Stimulated activated CD4-positive, alpha-beta T cell treated with anti-CD3 and anti-CD28 coated beads, Interleukin-15, amount 100 ng/mL, for 24 hours (primary cell): ENCODE results near the gene MKNK1.

Source experiments
- DNase-seq: peaks from one replicate; pipeline ENCODE4 v3.0.0-alpha.2; 2020

MKNK1 gene

DNA sequence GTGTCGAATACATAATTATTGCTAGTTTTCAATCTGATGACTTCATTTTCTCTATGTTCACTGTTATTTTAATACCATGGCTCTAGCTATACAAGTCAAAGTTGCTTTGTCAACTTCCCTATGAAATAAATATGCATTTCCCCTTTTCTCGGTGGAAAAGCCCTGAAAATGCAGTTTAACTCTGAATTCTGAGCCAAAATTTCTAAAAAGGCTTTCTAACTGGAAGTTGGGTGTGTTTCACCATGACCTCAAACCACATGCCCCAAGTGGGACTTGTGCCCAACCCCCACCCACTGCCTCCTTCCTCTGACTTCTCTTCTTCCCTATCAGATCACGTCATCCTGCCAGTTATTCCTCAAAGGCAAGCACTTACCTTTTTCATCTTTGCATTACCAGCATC is 8.9 kb downstream of the MKNK1 start:
- peak; percentile 27 for DNase-seq

DNA sequence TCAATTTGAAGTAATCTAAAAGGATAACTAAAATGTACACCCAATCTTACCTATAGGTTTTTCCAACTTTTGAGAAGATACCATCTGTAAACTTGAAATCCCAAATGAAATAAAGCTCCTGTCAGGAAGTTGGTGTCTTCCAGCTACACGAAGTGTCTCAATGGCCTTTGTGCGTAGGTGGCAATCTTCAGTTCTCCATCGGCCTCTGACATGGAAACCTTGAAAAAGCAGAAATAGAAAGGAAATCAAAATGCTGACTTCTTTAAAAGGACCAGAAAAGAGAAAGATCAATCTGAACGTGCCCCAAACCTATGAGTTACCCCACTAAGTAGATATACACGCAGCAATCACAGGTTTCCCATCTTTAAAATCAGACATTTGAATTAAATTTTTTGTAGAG is 10.0 kb downstream of the MKNK1 start:
- no peak for DNase-seq

DNA sequence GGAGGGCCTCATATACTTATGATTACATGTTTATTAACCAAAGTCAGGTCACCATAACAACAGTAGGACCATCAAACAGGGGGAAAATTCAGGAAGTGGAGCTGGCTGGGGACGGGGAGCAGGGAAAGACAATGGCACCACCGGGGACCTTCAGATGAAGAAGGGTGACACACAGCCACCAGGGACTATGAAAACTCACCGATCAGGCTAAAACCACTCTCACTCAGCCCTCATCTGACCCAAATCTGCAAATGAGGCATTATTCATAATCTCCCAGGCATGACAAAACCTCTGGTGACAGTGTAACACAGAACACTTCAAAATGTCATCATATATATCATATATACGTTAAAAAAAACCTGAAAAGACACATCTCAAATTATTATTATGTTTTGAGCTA is 11.2 kb downstream of the MKNK1 start:
- no peak for DNase-seq

DNA sequence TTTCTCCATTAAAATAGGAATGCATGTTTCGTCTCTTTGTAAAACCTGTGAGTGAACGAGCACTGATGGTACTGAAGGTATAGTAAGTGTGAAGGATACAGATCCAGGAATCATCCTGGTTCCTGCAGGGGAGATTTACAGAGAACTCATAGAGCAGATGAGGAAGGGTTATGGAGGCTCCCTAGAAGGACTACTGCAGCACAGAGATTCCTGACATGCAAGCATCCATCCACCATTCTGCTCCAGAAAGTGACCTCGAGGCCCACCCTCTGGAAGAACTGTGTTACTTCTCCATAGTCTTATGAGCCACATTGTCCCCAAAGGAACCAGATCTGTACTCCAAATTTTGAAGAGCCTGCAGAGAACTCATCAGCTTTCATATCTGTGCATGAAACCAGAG is 14.5 kb downstream of the MKNK1 start:
- no peak for DNase-seq

DNA sequence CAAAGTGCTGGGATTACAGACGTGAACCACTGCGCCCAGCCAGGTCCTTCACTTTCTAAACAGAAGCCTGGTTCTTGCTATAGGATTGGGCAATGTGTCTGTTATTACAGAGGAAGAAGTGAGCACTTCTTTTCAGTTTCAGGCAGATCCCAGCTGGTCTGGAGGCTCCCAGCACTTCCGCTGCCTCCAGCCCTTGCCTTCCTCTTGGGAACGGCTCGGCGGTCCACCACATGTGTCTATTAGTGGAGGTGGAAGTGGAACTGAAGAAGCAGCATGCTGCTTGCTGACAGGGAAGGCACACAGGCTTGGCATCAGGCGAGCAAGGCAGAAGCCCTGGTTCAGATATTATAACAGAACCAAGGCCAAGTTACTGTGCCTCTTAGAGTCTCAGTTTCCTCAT is 17.0 kb downstream of the MKNK1 start:
- no peak for DNase-seq

DNA sequence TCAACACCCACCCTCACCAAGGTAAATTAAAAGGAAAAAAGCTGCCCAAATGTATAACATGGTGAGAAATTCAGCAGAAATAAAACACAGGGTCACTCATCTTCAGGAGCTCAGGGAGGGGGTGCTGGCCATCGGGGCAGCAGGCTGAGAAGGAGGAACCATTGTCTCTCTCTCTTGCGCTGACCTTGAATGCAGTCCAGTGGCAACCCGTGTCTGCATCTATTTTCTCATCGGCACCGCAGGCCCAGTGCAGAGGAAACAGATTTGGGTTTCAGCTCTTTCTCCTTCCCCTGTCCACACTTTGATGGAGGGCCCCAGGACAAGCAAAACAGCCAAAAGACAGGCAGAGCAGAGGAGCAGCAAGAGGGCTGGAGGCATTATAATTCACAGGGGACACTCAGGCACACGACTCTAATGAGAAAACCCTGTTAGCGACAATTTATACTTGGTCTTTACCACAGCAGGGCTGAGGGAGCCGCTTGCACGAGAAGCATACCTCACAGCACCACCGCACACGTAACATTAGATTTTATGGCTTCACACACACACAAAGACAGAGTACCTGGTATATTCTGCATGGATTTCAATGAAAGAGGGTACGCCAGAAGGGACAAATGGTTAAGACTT is 18.6 kb downstream of the MKNK1 start:
- DNase-seq, result no peak

DNA sequence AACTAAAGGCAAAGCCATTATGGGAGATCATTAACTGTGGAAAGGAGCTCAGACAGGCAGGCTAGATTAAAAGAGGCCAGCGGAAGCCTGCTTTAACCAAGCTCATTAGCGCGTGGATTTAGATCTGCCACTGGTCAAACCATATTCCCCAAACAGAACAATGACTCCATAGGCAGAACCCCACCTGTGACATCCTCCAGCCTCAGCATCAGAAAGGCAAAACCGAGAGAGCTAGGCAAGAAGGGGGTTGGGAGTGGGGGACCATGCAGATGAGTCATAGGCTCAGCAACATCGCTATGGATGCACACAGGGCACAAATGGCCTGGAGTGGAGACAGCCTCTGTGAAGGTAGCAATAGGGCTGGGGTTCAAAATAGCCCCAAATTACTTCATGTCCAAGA is 20.6 kb downstream of the MKNK1 start:
- no peak for DNase-seq

DNA sequence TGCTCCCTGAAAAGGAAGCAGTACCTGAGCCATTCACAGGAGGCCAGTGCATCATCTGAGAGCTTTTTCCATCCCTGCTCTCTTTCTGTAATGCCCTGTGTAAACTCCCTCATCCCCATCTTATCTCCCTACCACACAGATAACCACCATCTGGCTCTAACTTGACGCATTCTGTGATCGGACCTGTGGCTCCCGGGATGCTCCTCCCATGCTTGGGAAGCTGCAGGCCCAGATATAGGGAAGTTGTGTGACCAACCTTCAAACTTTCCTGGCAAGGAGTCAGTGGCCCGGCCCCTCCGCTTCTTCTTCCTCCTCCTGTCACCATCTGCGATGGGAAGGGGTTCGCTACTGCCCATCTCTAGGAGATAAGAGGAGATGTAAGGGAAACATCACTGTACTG is 21.1 kb downstream of the MKNK1 start:
- no peak for DNase-seq

DNA sequence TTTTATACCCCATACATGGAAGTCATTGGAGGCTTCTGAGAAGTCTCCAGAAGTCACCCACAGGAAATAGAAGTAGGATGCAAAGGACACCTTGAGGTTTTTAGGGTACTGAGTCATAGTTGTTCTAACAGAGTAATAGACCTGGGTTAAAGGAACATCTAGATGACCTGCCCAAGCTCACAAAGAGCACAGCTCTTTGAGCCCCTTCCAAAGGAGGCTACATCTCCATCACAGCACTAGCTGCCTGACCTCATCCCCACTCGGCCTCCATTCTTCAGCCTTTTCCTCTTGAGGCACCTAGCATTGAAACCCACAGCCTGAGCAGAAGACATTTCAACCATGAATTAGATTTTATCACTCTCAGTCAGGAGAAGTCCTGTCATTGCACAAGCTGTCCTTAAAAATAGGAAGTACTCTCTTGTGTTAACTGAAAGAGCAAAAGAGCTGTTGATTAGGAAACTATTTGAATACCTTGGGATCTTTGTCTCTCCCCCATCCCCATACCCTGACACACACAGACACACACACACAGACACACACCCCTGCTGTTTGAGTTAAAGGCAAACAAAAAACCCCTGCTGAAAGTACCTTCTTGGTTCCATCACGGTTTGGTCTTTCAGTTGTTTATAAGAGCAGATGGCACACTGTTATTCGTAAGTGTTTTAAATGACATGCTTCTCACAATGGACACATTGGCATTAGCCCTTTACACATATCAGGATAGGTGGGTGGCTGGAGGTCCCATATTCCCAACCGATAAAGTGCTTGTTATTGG is 22.2 kb downstream of the MKNK1 start:
- no peak for DNase-seq

DNA sequence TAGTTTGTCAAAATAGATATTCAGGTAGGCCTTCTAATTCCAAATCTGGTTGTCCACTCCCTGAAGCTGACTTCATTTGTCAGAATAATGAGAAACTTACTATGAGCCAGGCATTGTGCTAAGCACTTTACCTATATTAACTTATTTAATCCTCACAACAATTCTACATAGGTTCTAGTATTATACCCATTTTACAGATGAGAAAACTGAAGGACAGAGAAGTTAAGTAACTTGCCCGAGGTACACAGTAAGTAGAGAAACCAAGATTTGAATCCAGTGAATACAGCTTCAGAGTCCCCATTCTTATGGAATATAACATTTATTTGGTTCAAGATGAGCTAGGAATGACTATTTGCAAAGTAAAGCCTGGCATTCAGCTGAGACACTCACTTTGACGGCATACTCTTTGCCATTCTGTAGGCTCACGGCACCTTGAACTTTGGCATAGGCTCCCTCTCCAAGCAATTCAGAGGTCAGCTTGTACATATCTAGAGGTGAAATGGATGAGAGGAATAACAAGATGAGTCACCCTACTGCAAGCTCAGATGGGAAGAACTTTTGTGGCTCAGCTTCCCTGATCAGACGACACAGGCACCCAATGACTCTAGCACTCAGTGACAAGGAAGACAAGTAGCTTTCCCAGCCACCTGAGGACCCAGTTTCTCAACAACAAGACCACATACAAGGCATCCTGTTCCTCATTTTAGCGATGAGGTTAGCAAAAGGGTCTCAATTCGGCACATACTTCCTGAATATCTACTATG is 23.7 kb downstream of the MKNK1 start:
- DNase-seq, result no peak

DNA sequence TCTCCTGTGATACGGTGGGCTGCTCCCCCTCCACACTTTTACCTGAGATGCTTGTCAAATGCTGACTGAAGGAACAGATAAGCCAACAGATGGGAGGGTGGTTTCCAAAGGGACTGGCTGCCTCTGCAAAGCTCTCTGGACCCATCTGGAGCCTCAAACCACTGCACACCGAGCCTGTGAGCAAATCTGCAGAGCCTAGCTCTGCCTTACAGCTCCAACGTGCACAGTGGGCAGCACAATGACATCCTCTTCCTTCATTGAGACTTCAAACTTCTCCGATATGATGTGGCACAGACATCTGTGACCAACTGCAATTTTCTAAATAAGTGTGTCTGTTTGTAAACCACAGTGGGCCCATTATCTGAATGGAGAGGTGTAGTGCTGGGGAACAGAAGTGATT is 26.4 kb downstream of the MKNK1 start:
- DNase-seq, result no peak

DNA sequence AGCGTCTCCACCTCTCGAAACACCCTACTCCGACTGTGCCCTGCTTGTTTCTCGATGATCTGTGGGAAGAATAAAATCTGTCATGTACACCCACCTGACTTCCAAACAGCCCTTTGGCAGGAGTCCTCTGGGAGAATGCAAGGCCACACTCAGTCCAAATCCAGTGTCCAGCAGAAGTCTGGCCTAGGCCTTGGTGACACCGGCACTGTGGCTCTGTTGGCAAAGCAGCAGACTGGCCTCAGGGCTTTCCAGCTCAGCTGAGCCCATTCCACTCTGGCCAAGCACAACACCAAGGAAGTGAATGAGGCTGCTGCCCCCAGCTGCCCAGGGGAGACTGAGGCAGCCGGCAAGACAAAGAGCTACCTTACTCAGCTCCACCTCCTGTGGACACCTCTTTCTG is 27.5 kb downstream of the MKNK1 start:
- DNase-seq, result no peak

DNA sequence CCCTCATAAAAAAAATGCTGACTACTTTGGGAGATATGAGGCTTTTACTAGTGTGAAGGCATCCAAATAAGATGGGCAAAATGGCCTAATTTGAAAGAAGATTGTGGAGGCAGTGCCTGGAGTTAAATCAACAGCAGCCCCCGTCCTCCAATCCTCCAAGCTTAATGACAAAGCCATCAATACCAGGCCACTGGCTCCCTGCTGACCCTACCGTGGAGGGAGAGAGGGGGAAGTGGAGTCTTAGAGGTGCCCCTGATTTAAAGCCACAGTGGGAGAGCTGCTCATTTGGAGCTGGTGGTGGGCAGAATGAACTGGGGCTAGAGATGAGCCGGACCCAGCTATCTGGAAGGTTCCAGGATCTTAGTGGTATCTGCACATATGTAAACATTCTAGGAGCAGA is 28.3 kb downstream of the MKNK1 start:
- DNase-seq, result no peak

DNA sequence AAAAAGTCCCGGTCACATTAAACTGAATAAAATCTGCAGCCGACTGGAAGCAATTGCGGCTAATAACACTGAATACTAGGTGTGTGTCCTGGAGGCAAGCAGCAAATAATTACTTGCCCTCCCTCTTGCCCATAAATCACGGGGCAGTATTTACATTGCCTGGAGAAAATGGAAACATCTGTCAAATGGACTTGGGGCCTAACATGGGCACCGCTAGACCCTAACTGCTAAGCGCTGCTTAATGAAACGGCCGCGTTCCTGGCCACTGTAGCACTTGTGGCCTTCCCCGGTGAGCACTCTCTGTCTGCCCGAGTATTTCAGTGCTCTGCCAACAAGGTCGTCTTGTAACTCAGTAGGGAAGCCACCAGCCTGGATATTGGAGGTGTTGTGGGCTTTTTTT is 28.8 kb downstream of the MKNK1 start:
- no peak for DNase-seq

DNA sequence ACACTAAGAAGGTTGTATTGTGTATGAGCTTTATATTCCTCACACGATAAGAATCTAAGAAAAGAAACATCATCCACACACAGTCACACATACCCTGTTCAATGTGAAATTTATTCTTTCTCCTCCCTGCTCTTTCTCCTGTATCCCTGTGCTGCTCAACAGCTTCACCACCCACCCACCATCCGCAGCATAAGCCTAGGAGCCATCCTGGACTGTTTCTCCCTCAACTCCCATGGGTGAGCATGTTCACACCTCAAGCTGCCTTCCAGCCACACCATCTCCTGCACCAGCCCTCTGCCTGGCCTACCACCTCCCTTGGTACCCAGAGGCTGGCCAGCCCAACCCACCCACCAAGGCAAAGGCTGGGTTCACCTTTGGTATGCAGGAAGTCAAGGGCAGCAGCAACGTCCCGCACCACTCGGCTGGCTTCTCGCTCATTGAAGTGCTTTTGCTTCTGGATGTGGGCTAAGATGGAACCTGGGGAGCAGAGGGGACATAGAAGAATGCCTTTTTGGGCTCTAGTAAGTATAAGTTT is 32.3 kb downstream of the MKNK1 start:
- DNase-seq, result no peak

DNA sequence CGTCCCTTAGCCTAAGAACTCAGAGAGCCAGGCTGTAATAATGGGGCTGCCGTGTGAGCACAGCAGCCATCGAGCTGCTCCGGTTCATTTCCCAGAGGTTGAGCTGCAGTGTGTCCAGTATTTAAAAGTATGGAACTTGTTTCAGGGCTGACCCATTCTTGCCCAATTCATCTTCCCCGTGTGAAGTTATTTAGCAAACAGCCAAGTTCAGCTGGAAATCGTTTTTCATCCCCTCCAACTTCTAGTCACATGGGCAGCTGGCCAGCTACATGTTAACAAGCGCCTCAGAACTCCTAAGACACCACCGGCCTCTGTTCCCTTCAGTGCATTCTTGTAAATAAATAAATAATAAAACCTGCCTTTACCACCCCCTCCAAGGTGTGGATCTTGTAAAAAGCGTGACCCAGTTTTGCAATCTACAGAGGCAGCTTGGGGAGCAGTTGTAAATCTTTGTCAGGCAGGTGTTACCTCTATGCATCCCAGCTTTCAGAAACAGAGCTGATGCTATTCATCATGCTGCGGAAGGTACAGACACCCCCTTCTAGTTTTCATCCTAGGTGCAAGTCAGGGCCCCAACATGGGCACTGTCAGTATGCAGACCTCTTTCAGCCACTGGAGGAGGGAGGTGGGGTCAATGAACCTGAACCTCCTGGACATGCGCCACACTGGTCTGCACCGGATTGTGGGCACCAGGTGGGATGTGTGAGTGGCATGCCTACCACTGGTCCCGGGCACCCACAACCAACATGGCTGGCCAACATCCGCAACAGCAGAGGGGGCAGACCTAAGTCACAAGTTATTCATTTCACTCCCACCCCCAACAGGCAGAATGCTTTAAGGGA is 34.0 kb downstream of the MKNK1 start:
- no peak for DNase-seq

DNA sequence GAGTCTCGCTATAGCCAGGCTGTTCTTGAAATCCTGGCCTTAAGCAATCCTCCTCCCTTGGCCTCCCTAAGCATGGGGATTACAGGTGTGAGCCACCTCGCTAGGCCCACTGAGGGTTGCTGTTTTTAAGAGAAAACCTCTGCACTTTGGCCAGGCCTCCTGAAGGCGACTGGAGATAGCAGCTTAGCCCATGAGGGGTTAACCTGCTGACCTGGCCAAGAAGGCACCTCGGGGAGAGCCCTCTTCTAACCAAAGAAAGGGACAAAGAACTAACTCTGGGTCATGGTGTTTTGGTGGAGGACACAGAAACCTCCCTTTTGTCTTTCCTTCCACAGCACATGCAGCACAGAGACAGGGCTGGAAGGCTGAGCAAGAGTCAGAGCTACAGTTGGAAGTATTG is 35.0 kb downstream of the MKNK1 start:
- no peak for DNase-seq

DNA sequence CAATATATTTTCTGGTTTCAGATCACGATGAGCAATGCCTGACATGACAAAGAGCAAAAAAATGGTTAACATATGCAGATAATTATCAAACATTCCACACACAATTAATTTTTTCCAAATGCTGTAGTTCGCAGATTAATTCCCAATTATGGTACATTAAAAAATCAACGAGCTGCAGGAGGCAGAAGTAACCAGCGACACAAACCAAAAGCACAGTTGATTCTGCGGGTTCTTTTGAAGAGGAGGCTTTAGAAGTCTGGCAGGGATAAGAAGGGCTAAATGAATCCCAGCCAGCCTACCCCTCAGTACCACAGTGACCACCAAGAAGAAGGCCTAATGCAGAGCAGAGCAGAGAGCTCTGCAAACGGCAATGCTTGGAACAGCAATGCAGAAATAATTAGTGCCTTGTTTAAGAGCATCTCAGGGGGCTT is 35.6 kb downstream of the MKNK1 start:
- DNase-seq, result no peak

DNA sequence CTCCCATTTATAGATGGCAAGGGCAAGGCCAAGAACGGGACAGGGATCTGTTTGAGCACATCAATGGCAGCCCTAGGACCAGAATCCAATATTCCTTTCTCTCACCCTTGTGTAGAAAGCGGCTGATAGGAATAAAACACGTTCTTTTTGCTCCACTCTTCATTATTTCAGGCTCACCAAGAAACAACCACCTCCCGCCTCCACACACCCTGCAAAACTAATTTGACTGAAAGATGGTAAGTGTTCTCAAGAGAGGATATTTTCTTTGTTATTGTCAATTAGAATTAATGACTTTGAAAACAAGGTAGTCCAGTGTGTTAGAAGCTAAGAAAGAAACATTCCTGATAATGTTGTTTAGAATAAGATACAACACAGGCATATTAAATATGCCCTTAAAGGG is 40.7 kb downstream of the MKNK1 start:
- no peak for DNase-seq

DNA sequence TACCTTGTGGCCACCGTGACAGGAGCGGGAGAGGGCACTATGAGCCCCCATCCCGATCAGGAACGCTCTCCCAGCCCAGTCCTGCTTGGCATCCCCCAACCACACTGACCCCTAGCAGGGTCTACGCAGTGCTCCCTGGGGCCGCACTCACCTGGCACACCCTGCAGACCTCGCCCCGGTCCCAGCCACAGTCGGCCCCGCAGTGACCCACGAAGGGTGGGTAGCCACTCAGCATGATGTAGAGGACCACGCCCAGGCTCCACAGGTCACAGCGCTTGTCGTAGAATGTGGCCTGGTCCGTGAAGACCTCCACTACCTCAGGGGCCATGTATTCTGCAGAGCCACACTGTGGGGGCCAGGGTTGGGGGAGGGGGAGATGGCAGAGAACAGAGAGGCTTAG is 41.6 kb downstream of the MKNK1 start:
- no peak for DNase-seq

DNA sequence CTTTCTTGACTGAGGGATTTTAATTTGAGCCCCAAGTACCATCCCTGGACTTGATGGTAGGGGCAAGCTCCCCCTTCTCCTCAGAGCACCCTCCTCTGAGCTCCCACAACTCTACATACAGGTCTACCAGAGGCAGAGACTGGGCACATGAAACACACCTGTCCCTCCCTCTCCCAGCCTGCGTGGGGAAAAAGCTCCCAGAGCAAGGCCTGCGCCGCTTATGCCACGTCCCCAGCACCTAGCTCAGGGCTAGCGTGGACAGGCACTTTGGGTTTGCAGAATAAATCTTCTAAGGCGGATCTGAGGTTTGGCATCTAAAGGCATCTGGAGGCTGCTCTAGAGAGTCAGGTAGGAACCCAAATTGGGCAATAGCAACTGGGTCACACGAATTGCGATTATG is 45.1 kb downstream of the MKNK1 start:
- DNase-seq, result no peak

DNA sequence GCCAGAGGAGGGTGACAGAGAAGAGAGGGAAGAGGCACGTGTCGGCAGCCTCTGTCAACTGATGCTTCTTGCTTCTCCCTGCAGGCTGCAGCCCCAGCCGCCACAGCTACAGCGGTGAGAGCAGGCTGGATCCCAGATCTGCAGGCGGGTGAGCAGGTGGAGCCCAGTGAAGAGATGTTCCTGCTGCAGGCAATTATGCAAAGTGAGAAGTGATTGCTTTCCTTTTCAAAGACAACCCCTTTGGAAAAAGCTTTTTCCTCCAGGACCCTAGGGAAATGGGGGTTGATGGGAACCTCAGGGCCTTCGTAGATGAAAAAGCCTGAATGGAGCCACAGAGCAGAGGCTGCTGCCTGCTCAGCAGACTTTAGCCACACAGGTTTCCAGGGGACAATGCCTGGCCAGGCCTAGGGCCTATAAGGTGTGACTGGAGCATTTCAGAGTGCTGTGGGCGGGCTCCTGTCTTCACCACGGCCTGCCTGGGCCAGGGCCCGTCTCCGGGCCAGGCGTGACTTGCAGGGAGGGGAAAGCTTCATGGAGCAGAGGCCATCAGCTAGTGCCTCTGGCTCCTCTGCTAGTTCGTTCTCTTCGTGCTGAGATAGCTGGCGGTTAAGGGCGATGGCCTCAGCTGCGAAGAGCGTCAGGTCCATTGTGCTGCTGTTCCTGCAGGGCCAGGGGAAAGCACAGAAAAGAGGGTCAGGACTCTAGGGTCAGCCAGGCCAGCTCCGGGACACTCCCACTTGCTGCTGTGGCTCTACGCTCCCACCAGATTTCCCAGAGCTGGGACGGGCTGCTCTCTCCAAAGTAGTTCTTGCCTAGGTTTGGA is 45.7 kb downstream of the MKNK1 start:
- DNase-seq, result no peak
